Lower leg skin (tissue), 4 donors: Measurements from ENCODE around the gene PPIG. TPM values are rescaled to one million over a fixed set of nuclear protein-coding genes. Genes with fewer than 3 reads are reported as not detected.
"Not testable (repeated sequence)": the region's sequence is repeated elsewhere in the genome, so short reads cannot be mapped to it uniquely, and the experiment has no call there.

ENCODE experiments used
- DNase-seq, 2 donors: peaks; one replicate each; pipeline ENCODE4 v3.0.0-alpha.2; 2019; ENCODE audit warnings: low spot score in 2 of 2
- H3K4me3 ChIP-seq: fragments of 200-600 bp; sonication (generic); 2 replicates; pipeline ENCODE4 v1.5.1; 2017; ENCODE audit warnings: mild to moderate bottlenecking, low read depth; ENCODE audit not compliant: poor library complexity, severe bottlenecking
- CTCF ChIP-seq, 3 donors: fragments of 450-650 bp; IDR thresholded peaks; one replicate each; pipeline ENCODE4 v1.5.1; 2016; ENCODE audit warnings: antibody characterized with exemption in 3 of 3, mild to moderate bottlenecking in 3 of 3, moderate library complexity in 2 of 3
- POLR2A ChIP-seq, 2 donors: fragments of 450-650 bp; IDR thresholded peaks; one replicate each; pipeline ENCODE4 v1.6.1; 2016 to 2017; ENCODE audit warnings: antibody characterized with exemption in 2 of 2, mild to moderate bottlenecking in 1 of 2, moderate library complexity in 1 of 2
- WGBS, 2 donors: methylation state at CpG; one replicate each; pipeline ENCODE4 v1.1.5; 2018; 5-methylcytosine and 5-hydroxymethylcytosine counted together
- intact Hi-C: fragments of 100-400 bp; cut with DNase I; formaldehyde crosslinking; loops from one replicate; pipeline ENCODE4 v1.15.0; 2023; ENCODE audit warnings: low total_unique reads
- total RNA-seq, 4 donors: library from RNA; depleted of rRNA; stranded (reverse); fragments of >200 nt; gene quantifications; one replicate each; pipeline ENCODE4 v1.1.0, GENCODE V29; 2016

The PPIG gene
- total RNA-seq, 4 donors from 2014 or later, result 23.5 to 31.9 (median 28.0) TPM

- 91 to 95% methylated on average over 2 of the region's 2 CpGs for WGBS, 2 donors
- DNase-seq, result no peak
- no peak overlapping the region for H3K4me3 ChIP-seq
- no peak for TF ChIP-seq CTCF (IDR thresholded peaks at IDR 0.05)
- no peak for TF ChIP-seq POLR2A (IDR thresholded peaks at IDR 0.05)
- intact Hi-C loops, result no loop called here
These were observed 21.6 kb upstream of the PPIG start for GRCh38 chr2:169562519-169562918.

GRCh38 chr2:169565686-169566085 lies 18.5 kb upstream of the PPIG start:
- WGBS, 2 donors, result 70 to 80% methylated on average over 1 of the region's 1 CpG
- intact Hi-C loops, result no loop called here
- H3K4me3 ChIP-seq, result no peak overlapping the region
- no peak for TF ChIP-seq POLR2A (IDR thresholded peaks at IDR 0.05)
- no peak for TF ChIP-seq CTCF (IDR thresholded peaks at IDR 0.05)
- no peak for DNase-seq

GRCh38 chr2:169569948-169570347 lies 14.2 kb upstream of the PPIG start:
- intact Hi-C loops, result no loop called here
- no peak overlapping the region for H3K4me3 ChIP-seq
- no peak for DNase-seq
- TF ChIP-seq CTCF (IDR thresholded peaks at IDR 0.05) (no peak), POLR2A (IDR thresholded peaks at IDR 0.05) (no peak)
- 83 to 97% methylated on average over 2 of the region's 2 CpGs for WGBS, 2 donors

GRCh38 chr2:169570752-169571151 lies 13.4 kb upstream of the PPIG start:
- DNase-seq, H3K4me3 ChIP-seq, intact Hi-C loops: not testable (repeated sequence)
- 92 to 93% methylated on average over 4 of the region's 4 CpGs for WGBS, 2 donors

GRCh38 chr2:169571571-169571970 lies 12.6 kb upstream of the PPIG start:
- intact Hi-C loops, result no loop called here
- no peak for DNase-seq
- 93 to 96% methylated on average over 3 of the region's 3 CpGs for WGBS, 2 donors
- TF ChIP-seq POLR2A (IDR thresholded peaks at IDR 0.05), result no peak
- TF ChIP-seq CTCF (IDR thresholded peaks at IDR 0.05), result no peak
- H3K4me3 ChIP-seq, result no peak overlapping the region

GRCh38 chr2:169572189-169572588 lies 12.0 kb upstream of the PPIG start:
- intact Hi-C loops, result no loop called here
- DNase-seq, result no peak
- 73 to 78% methylated on average over 1 of the region's 1 CpG for WGBS, 2 donors
- no peak overlapping the region for H3K4me3 ChIP-seq
- no peak for TF ChIP-seq CTCF (IDR thresholded peaks at IDR 0.05)
- TF ChIP-seq POLR2A (IDR thresholded peaks at IDR 0.05), result no peak
